HepG2 (cell line): ENCODE measurements around the gene NPHP1.

Experiments
- JUND ChIP-seq: sonication (generic); formaldehyde crosslinking; IDR thresholded peaks from 2 replicates; pipeline ENCODE4 v1.8.0; 2022; ENCODE audit warnings: mild to moderate bottlenecking, missing genetic modification reagents
- SMC3 ChIP-seq: IDR thresholded peaks from 2 replicates; pipeline ENCODE4 v1.6.1; 2011; ENCODE audit warnings: low read length, improper control_type of control experiment
- TF ChIP-seq, protein P1 (sequence below): sonication (generic); formaldehyde crosslinking; IDR thresholded peaks from 2 replicates; pipeline ENCODE4 v1.5.0; 2020; ENCODE audit warnings: mild to moderate bottlenecking, missing genetic modification reagents, moderate library complexity
- TF ChIP-seq, protein P2 (sequence below): IDR thresholded peaks from 2 replicates; pipeline ENCODE4 v1.6.1; 2012; ENCODE audit warnings: inconsistent platforms

- TF ChIP-seq JUND (CRISPR knock-in tag) (no peak), SMC3 (no peak)
- TF ChIP-seq, protein P1, sequence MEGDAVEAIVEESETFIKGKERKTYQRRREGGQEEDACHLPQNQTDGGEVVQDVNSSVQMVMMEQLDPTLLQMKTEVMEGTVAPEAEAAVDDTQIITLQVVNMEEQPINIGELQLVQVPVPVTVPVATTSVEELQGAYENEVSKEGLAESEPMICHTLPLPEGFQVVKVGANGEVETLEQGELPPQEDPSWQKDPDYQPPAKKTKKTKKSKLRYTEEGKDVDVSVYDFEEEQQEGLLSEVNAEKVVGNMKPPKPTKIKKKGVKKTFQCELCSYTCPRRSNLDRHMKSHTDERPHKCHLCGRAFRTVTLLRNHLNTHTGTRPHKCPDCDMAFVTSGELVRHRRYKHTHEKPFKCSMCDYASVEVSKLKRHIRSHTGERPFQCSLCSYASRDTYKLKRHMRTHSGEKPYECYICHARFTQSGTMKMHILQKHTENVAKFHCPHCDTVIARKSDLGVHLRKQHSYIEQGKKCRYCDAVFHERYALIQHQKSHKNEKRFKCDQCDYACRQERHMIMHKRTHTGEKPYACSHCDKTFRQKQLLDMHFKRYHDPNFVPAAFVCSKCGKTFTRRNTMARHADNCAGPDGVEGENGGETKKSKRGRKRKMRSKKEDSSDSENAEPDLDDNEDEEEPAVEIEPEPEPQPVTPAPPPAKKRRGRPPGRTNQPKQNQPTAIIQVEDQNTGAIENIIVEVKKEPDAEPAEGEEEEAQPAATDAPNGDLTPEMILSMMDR (CRISPR knock-in tag) = no peak
- TF ChIP-seq, protein P2, sequence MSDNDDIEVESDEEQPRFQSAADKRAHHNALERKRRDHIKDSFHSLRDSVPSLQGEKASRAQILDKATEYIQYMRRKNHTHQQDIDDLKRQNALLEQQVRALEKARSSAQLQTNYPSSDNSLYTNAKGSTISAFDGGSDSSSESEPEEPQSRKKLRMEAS = no peak
Observed at GRCh38 chr2:110140401-110140800, 64.4 kb downstream of the NPHP1 start.
